ENCODE data around the gene FAM151B. TPM values are rescaled to one million over a fixed set of nuclear protein-coding genes. Genes with fewer than 3 reads are reported as not detected.

The FAM151B gene
- total and polyA plus RNA-seq, 7 donors: 0.36 to 2.1 (median 0.96) TPM

GRCh38 chr5:80495891-80496290 is 8.0 kb downstream of the FAM151B start:
- TF ChIP-seq CTCF (IDR thresholded peaks at IDR 0.05): no peak
- Histone ChIP-seq H3K27ac (no peak overlapping the region), H3K9me3 (no peaks in the 10 kb centered on the region), H3K27me3 (ENCODE audit: insufficient read depth in 3 of 3, low read length in 2 of 3) (no peaks in the 10 kb centered on the region), H3K4me1 (no peaks in the 10 kb centered on the region), H3K4me3 (no peak overlapping the region), H3K36me3 (ENCODE audit: insufficient read depth in 1 of 2, low read depth in 1 of 2) (no peaks in the 10 kb centered on the region)
- intact Hi-C loops (cut with DNase I): no loop called here
- WGBS, 3 donors: 95 to 100% (median 96%) methylated on average over 2 of the region's 2 CpGs
- DNase-seq (no peak), ATAC-seq (no peak)

GRCh38 chr5:80502800-80503199 is 14.9 kb downstream of the FAM151B start:
- no peaks in the 10 kb centered on the region for H3K9me3 ChIP-seq
- no peak for ATAC-seq
- TF ChIP-seq CTCF (IDR thresholded peaks at IDR 0.05): no peak
- no peak for DNase-seq
- 94 to 98% (median 94%) methylated on average over 2 of the region's 2 CpGs for WGBS, 3 donors
- no peaks in the 10 kb centered on the region for H3K27me3 ChIP-seq (ENCODE audit: insufficient read depth in 3 of 3, low read length in 2 of 3)
- no peaks in the 10 kb centered on the region for H3K36me3 ChIP-seq (ENCODE audit: insufficient read depth in 1 of 2, low read depth in 1 of 2)
- no peaks in the 10 kb centered on the region for H3K4me1 ChIP-seq
- no peak overlapping the region for H3K27ac ChIP-seq
- intact Hi-C loops (cut with DNase I): no loop called here
- H3K4me3 ChIP-seq: no peak overlapping the region

- H3K4me1 ChIP-seq: no peaks in the 10 kb centered on the region
- no peaks in the 10 kb centered on the region for H3K36me3 ChIP-seq (ENCODE audit: insufficient read depth in 1 of 2, low read depth in 1 of 2)
- intact Hi-C loops (cut with DNase I): no loop called here
- no peak overlapping the region for H3K4me3 ChIP-seq
- ATAC-seq: no peak
- H3K27ac ChIP-seq: no peak overlapping the region
- 42 to 59% (median 48%) methylated on average over 1 of the region's 1 CpG for WGBS, 3 donors
- H3K9me3 ChIP-seq: no peaks in the 10 kb centered on the region
- no peak for DNase-seq
- no peak for TF ChIP-seq CTCF (IDR thresholded peaks at IDR 0.05)
- H3K27me3 ChIP-seq (ENCODE audit: insufficient read depth in 3 of 3, low read length in 2 of 3): no peaks in the 10 kb centered on the region
Measured at GRCh38 chr5:80503641-80504040, 15.7 kb downstream of the FAM151B start.

- H3K4me3 ChIP-seq: no peak overlapping the region
- no peak for DNase-seq
- no peak overlapping the region for H3K27ac ChIP-seq
- no peaks in the 10 kb centered on the region for H3K4me1 ChIP-seq
- no peak for TF ChIP-seq CTCF (IDR thresholded peaks at IDR 0.05)
- H3K27me3 ChIP-seq (ENCODE audit: insufficient read depth in 3 of 3, low read length in 2 of 3): no peaks in the 10 kb centered on the region
- ATAC-seq: no peak
- H3K36me3 ChIP-seq (ENCODE audit: insufficient read depth in 1 of 2, low read depth in 1 of 2): no peaks in the 10 kb centered on the region
- intact Hi-C loops (cut with DNase I): no loop called here
- no peaks in the 10 kb centered on the region for H3K9me3 ChIP-seq
- 83 to 100% (median 90%) methylated on average over 1 of the region's 1 CpG for WGBS, 3 donors
Measured at GRCh38 chr5:80504833-80505232, 16.9 kb downstream of the FAM151B start.

- Histone ChIP-seq H3K9me3 (no peaks in the 10 kb centered on the region), H3K4me1 (no peaks in the 10 kb centered on the region), H3K36me3 (ENCODE audit: insufficient read depth in 1 of 2, low read depth in 1 of 2) (no peaks in the 10 kb centered on the region), H3K27ac (no peak overlapping the region), H3K27me3 (ENCODE audit: insufficient read depth in 3 of 3, low read length in 2 of 3) (no peaks in the 10 kb centered on the region), H3K4me3 (no peak overlapping the region)
- TF ChIP-seq CTCF (IDR thresholded peaks at IDR 0.05): no peak
- ATAC-seq: no peak
- 90 to 93% (median 93%) methylated on average over 3 of the region's 3 CpGs for WGBS, 3 donors
- intact Hi-C loops (cut with DNase I): no loop called here
- DNase-seq: no peak
Measured at GRCh38 chr5:80507663-80508062, 19.8 kb downstream of the FAM151B start.

All from psoas muscle (tissue), 8 donors.